ENCODE measurements around the gene PXDC1.
"Not testable (repeated sequence)": the region's sequence is repeated elsewhere in the genome, so short reads cannot be mapped to it uniquely, and the experiment has no call there.

Gene PXDC1

GRCh38 chr6:3729603-3730344, 21.7 kb downstream of the PXDC1 start:
- DNase-seq: no peak

GRCh38 chr6:3727593-3728108, 23.9 kb downstream of the PXDC1 start:
- DNase-seq: no peak

GRCh38 chr6:3727036-3727435, 24.5 kb downstream of the PXDC1 start:
- DNase-seq: no peak

GRCh38 chr6:3726421-3726820, 25.1 kb downstream of the PXDC1 start:
- no peak for DNase-seq

- no peak for DNase-seq
Measured at GRCh38 chr6:3725145-3726047, 26.1 kb downstream of the PXDC1 start.

- no peak for DNase-seq
Measured at GRCh38 chr6:3724451-3725144, 26.9 kb downstream of the PXDC1 start.

GRCh38 chr6:3723966-3724365, 27.5 kb downstream of the PXDC1 start:
- no peak for DNase-seq

GRCh38 chr6:3723251-3723650, 28.3 kb downstream of the PXDC1 start:
- no peak for DNase-seq

- no peak for DNase-seq
Measured at GRCh38 chr6:3722785-3723184, 28.7 kb downstream of the PXDC1 start.

- DNase-seq: no peak
Measured at GRCh38 chr6:3721810-3722621, 29.5 kb downstream of the PXDC1 start.

- DNase-seq: not testable (repeated sequence)
Measured at GRCh38 chr6:3720770-3721169, 30.7 kb downstream of the PXDC1 start.

- no peak for DNase-seq
Measured at GRCh38 chr6:3719462-3720308, 31.8 kb downstream of the PXDC1 start.

GRCh38 chr6:3718407-3718806, 33.1 kb downstream of the PXDC1 start:
- DNase-seq: no peak

GRCh38 chr6:3715285-3715684, 36.2 kb downstream of the PXDC1 start:
- DNase-seq: no peak

GRCh38 chr6:3714768-3715167, 36.7 kb downstream of the PXDC1 start:
- DNase-seq: no peak

GRCh38 chr6:3714111-3714510, 37.4 kb downstream of the PXDC1 start:
- no peak for DNase-seq

GRCh38 chr6:3712827-3713665, 38.5 kb downstream of the PXDC1 start:
- no peak for DNase-seq

- DNase-seq: no peak
Measured at GRCh38 chr6:3711776-3712175, 39.7 kb downstream of the PXDC1 start.

- no peak for DNase-seq
Measured at GRCh38 chr6:3710403-3710802, 41.1 kb downstream of the PXDC1 start.

GRCh38 chr6:3708540-3708939, 43.0 kb downstream of the PXDC1 start:
- DNase-seq: no peak

Data from NCI-H2081 treated with DMSO at 0.1 percent for 48 hours (cell line).